HTR-8/SVneo (cell line): ENCODE results near the gene DBR1.
"Not testable (repeated sequence)": the region's sequence is repeated elsewhere in the genome, so short reads cannot be mapped to it uniquely, and the experiment has no call there.

ENCODE experiments used
- DNase-seq: peaks from one replicate; pipeline ENCODE4 v3.0.0; 2011; ENCODE audit warnings: low spot score, mixed read lengths; ENCODE audit not compliant: insufficient read length
- FAIRE-seq: peaks from 2 replicates; lab custom pipeline; 2011; peaks lifted over from hg19 to GRCh38; lab: Jason Lieb, UNC

The DBR1 gene

GRCh38 chr3:138187296-138188012 lies 12.7 kb upstream of the DBR1 start, which contains the start of gene ARMC8:
Gene ARMC8, plus strand, starts transcription at chr3:138187301. Its CDS starts 254 bp downstream, at chr3:138187555.
- DNase-seq: peak; percentile 97

DNA sequence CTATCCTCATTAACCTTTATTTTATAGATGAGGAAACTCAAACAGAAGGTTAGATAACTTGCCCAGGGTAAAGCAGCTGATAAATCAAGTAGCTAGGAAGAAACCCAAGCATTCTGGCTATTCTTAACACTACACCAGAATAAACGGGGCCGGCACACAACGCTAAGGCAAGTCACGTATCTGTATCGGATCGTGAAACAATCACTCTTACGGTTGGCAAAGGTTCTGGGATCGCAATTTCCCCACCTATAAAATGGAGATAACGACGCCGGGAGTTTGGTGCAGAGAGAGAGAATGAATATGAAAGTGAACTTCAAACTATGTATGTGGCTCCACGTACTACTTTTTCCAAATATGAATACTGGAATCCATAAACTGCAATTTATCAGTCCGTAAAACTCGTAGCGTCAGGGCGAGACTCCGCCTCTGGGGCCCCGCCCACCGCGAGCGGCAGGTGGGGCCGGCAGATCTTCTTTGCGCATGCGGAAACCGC lies 12.1 kb upstream of the DBR1 start:
- no peak for DNase-seq
- peak; percentile 80 for FAIRE-seq

More at GRCh38 chr3:138187296-138188012, 12.7 kb upstream of the DBR1 start, which contains the start of gene ARMC8:
- no peak for FAIRE-seq

DNA sequence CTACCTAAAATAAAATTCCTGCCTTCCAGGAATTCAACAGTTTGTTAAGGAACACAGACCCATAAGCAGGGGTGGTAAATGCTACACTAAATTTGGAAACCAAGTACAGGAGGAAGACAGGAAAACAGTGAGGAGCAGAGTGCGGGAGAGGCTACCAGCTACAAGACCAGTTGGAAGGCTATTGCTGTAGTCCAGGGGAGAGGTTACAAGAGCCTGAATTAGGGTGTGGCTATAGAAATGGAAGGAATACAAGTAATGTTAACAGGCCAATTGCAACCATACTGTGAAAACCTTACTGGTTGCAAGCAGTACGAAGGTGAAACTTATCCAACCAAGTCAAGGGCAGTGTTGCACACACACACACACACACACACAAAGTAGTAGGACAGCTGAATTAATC lies 11.5 kb upstream of the DBR1 start:
- FAIRE-seq (no peak), DNase-seq (no peak)

- FAIRE-seq: no peak
- DNase-seq: peak; percentile 23
These were observed 10.3 kb upstream of the DBR1 start for GRCh38 chr3:138184994-138185393.

DNA sequence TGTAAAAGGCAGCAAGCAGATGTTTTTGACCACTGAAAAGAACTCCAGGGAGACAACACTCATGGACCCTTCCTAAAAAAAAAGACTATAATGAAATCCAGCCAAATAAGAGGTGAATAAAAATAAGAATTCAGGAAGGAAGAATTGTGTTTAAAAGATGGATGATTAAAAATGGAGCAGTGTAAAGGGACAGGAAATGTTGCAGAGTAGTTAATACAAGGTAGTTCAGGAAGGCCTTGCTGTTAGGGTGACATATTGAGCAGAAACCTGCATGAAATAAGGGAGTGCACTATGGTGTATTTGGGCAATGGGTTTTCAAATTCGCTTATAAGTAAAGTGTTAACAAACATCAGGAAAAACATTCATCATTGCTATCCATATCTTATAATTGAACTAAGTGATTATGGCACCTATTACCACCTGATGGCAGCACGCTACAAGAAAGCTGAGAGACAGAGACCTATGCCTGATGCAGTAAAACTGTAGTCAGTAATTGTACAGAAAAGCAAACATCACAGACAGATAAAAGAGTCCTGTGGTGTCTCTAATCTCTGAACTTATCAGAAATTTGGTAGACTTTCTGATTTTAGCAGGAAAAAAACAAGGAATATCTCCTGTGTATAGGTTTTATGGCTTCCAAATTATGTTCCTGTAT lies 5.8 kb upstream of the DBR1 start:
- peak; percentile 64 for FAIRE-seq

DNA sequence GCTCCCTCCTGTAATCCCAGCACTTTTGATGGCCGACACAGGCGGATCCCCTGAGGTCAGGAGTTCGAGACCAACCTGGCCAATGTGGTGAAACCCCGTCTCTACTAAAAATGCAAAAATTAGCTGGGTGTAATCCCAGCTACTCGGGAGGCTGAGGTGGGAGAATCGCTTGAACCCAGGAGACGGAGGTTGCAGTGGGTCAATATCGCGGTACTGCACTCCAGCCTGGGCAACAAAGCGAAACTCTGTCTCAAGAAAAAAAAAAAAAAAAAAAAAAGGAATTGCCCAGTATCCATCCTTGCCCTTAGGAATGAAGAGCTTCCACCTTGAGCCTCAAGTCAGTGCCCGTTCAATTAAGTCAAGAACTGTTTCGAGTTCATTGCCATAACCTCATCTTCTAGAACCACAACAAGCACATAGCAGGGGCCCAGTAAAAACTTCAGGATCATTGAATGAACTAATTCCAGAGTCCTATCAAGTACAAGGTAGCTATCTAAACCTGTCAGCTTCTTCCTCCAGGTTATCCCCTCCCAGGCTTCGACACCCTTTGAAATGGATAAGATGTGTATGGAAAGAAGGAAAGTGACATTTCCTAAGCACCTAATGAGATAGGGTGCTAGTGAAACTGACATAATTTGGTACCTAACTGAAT lies 826 bp downstream of the DBR1 start:
- no peak for DNase-seq
- FAIRE-seq: no peak

More for the DNA sequence above, 5.8 kb upstream of the DBR1 start:
- DNase-seq: peak; percentile 55

GRCh38 chr3:138172625-138173024 lies 2.1 kb downstream of the DBR1 start:
- DNase-seq (no peak), FAIRE-seq (no peak)

DNA sequence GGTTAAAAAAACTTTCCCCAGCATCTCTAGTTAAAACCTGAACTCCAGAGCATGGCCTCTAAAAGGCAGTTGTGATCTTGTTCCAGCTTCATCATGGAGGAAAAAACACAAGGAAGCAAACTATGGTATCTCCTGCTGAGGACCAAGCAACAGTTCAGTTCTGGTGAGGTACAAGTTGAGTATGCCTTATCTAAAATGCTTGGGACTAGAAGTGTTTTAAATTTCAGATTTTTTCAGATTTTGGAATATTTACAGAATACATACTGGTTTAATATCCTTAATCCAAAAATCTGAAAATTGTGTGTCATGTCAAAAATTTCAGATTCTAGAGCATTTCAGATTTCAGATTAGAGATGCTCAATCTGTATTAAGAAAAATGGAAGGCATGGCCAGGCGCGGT lies 9.7 kb downstream of the DBR1 start:
- DNase-seq (no peak), FAIRE-seq (no peak)

DNA sequence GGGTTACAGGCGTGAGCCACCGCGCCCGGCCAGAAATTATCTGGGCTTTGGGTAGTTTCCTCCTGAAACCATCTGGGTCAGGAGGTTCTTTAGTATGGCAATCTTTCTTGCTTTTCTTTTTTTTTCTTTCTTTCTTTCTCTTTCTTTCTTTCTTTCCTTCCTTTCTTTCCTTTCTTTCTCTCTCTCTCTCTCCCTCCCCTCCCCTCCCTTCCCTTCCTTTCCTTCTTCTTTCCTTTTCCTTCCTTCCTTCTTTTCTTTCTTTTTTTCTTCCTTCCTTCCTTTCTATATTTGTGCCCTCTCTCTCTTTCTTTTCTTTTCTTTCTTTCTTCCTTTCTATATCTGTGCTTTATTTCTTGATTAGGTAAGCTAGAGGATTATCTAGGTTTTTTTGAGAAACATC lies 17.0 kb downstream of the DBR1 start:
- no peak for FAIRE-seq
- DNase-seq: no peak

DNA sequence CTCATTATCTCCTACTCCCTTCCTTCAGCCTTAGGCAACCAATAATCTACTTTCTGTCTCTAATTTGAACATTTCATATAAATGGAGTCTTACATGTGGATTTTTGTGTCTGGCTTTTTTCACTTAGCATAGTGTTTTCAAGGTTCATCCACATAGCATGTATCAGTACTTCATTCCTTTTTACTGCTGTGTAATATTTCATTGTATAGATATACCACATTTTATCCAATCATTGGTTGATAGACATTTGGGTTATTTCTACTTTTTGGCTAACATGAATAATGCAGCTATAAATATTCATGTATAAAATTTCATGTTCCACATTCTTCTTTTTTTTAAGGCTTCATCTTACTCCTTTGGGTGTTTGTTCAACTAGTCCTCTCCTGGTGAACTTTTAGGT lies 20.2 kb downstream of the DBR1 start:
- FAIRE-seq: no peak
- no peak for DNase-seq

- DNase-seq: no peak
- no peak for FAIRE-seq
These were observed 26.2 kb downstream of the DBR1 start for GRCh38 chr3:138148503-138148902.

DNA sequence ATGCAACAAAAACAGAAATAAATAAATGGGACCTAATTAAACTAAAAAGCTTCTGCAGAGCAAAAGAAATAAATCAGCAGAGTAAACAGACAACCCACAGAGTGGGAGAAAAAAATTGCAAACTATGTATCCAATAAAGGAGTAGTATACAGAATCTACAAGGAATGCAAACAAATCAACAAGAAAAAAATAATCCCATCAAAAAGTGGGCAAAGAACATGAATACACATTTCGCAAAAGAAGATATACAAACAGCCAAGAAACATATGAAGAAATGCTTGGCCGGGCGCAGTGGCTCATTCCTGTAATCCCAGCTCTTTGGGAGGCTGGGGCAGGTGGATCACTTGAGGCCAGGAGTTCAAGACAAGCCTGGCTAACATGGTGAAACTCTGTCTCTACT lies 32.5 kb downstream of the DBR1 start:
- not testable (repeated sequence) for DNase-seq, FAIRE-seq

GRCh38 chr3:138140940-138141339 lies 33.8 kb downstream of the DBR1 start:
- FAIRE-seq: no peak
- no peak for DNase-seq

- FAIRE-seq (no peak), DNase-seq (no peak)
These were observed 35.0 kb downstream of the DBR1 start for GRCh38 chr3:138139691-138140090.

DNA sequence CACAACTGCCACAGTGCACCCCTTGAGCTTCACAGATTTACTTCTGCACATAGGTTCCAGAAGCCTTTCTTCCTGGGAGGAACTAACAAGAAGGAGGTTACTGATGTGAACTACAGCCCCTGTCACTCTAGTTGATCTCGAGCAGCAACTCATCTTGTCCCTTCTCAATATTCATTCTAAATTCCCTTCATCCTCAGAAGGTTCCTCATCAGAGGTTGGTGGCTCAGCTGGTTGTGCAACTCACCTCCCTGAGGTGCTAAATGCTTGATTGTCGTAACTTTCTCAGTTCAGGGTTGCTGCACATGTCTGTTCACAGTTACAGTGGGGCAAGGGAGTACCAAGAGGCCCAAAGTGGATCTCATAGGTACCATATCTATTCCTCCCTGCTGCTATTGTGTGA lies 36.9 kb downstream of the DBR1 start:
- DNase-seq (no peak), FAIRE-seq (no peak)

GRCh38 chr3:138136201-138136600 lies 38.5 kb downstream of the DBR1 start:
- FAIRE-seq (no peak), DNase-seq (no peak)

DNA sequence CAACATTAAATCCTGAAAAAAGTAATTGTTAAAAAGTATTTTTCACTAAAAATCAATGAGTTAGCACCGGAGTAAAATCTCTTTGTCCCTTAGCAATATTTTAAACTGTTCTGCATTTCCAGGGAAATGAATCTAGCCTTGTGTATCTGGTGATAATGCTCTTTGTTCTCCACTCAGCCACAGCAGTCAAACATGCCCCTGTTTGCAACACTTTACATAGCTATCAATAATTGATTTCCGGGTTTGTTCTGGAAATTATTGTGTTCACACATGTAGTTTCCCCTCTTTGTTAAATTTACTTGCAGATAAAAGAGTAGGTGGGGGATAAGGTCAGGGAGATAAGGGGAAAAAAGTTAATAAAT lies 38.9 kb downstream of the DBR1 start:
- DNase-seq: no peak
- no peak for FAIRE-seq

GRCh38 chr3:138135146-138135832 lies 39.4 kb downstream of the DBR1 start:
- FAIRE-seq: no peak
- DNase-seq: no peak

DNA sequence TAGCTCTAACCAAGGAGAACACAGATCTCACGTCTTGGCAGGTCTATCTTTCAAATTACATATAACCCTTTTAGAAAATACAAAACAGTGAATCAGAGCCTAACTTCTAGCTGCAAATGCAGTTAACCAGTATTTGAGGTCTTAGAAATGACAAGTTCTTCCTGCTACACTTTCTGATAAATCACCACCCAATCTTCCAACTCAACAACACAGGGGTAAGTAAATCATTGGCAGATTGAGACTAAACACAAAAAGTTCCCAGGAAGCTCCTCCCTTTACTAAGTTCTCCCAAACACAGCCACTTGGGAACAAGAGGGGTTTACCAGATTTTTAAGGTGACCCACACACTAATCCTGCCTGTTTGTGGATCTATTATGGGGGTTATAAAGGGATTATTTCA lies 42.5 kb downstream of the DBR1 start, which contains the start of gene A4GNT:
TSS of gene A4GNT (minus strand) at position 152 of the 400 bp plus-strand sequence. CDS start 1,134 bp downstream, outside the sequence.
- FAIRE-seq: no peak
- DNase-seq: no peak

GRCh38 chr3:138127636-138128365 lies 46.9 kb downstream of the DBR1 start:
- FAIRE-seq (no peak), DNase-seq (no peak)
